ENCODE data around the gene RHOT2. TPM values are rescaled to one million over a fixed set of nuclear protein-coding genes. Genes with fewer than 3 reads are reported as not detected.

Gene RHOT2
- total and polyA plus RNA-seq, 2 experiments from 2014 or later: 129 to 163 TPM

DNA sequence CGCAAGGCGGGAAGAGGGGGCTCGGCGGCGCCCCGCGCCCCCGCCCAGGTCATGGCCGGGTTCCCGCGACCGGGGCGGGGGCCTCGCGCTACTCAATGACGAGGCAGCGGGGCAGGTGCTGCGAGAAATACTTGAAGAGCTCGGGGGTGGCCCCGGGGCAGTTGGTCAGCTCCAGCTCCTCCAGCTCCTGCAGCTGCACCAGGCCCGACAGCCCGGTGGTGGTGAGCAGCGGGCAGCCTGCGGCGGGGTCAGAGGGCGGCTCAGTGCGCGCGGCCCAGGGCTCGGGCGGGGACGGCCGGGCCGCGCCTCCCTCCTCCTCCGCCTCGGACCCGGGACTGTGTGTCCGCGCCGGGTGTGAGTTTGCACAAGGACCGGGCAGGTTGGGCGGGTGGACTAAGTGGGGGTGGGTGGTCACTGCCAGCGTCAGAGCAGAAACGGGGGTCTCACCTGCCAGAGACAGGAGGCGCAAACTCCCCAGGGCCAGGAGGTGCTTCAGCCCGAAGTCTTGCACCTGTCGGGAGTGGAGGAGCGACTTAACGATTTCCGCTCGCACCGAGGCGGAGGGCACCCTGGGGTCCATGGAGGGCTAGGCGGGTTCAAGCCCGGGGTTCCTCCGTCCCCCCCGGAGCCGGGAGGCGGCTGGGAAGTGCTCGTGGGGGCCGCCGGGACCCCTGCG is 26.4 kb downstream of the RHOT2 start:
- H3K79me2 ChIP-seq (replicated peaks; ENCODE audit: insufficient read depth): no peaks in the 10 kb centered on the region; the same call in 1 of the 2 replicates
- H3K4me1 ChIP-seq (ENCODE audit: insufficient read depth): no peaks in the 10 kb centered on the region; the same call in 1 of the 2 replicates
- Mint-ChIP-seq H3K36me3 (ENCODE audit: low read depth) (no peaks in the 10 kb centered on the region), H3K4me3 (peak overlapping the region; percentile 75), H3K27ac (no peak overlapping the region), H3K9me3 (no peaks in the 10 kb centered on the region; the same call in 1 of the 3 replicates), H3K27me3 (ENCODE audit: insufficient read depth, low read depth, poor library complexity) (peaks cover 52% of the 10 kb centered on the region), H3K4me1 (peaks cover 3% of the 10 kb centered on the region; the same call in 2 of the 3 replicates)
- H3F3A ChIP-seq (replicated peaks; ENCODE audit: low read depth): 0 out of 2 replicates have a peak, but pooled peaks cover 3% of the 10 kb centered on the region
- H3K27me3 ChIP-seq (ENCODE audit: insufficient read depth): peaks cover 74% of the 10 kb centered on the region
- H3K4me2 ChIP-seq: peak overlapping the region; percentile 85
- H4K20me1 ChIP-seq (replicated peaks; ENCODE audit: insufficient read depth): no peaks in the 10 kb centered on the region; the same call in 1 of the 2 replicates
- no peaks in the 10 kb centered on the region for H3K36me3 ChIP-seq (ENCODE audit: insufficient read depth)
- no peaks in the 10 kb centered on the region for H3K9me2 ChIP-seq (ENCODE audit: insufficient read depth)
- peak; percentile 20 for ATAC-seq
- TF ChIP-seq ZNF462 (CRISPR knock-in tag; IDR thresholded peaks at IDR 0.05) (no peak), EZH2 (IDR thresholded peaks at IDR 0.05; ENCODE audit: low read depth, unreplicated experiment) (peak; percentile 44)
- no peak overlapping the region for H3K27ac ChIP-seq (ENCODE audit: low read depth)
- peak; percentile 68 for DNase-seq (ENCODE audit: low spot score)
- no peak overlapping the region for H2AFZ ChIP-seq
- H3K4me3 ChIP-seq: peak overlapping the region; percentile 68

DNA sequence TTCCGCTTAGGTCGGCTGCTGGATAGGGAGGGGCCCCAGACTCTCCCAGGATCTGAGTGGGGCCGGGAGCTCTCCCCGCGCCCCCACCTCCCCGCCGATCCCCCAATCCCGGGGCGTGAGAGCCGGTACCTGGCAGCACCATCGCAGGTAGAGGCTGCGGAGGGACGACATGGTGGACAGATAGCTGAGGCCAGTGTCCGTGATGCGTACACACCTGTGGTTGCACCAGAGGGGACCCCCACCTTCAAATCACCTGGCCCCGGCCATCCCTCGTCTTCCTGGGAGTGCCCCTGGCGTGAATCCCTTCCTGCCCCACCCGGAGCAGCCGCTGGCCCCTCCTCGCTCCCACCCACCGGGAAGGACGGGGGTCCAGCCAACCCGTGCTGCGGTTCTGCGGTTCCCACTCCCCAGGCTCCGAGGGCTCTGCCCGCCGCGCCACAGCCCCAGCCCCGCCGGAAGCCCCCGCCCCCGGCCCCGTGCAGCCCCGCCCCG is 27.0 kb downstream of the RHOT2 start:
- Mint-ChIP-seq H3K9me3 (no peaks in the 10 kb centered on the region; the same call in 1 of the 3 replicates), H3K4me3 (peak overlapping the region; percentile 52; the same call in 2 of the 3 replicates), H3K27ac (no peak overlapping the region), H3K36me3 (ENCODE audit: low read depth) (no peaks in the 10 kb centered on the region), H3K27me3 (ENCODE audit: insufficient read depth, low read depth, poor library complexity) (peaks cover 57% of the 10 kb centered on the region), H3K4me1 (peaks cover 3% of the 10 kb centered on the region; the same call in 2 of the 3 replicates)
- Histone ChIP-seq H3K4me2 (peak overlapping the region; percentile 85), H3K27ac (ENCODE audit: low read depth) (no peak overlapping the region), H3K4me1 (ENCODE audit: insufficient read depth) (no peaks in the 10 kb centered on the region; the same call in 1 of the 2 replicates), H3K27me3 (ENCODE audit: insufficient read depth) (peaks cover 80% of the 10 kb centered on the region), H3K9me2 (ENCODE audit: insufficient read depth) (no peaks in the 10 kb centered on the region), H4K20me1 (replicated peaks; ENCODE audit: insufficient read depth) (no peaks in the 10 kb centered on the region; the same call in 1 of the 2 replicates), H3K4me3 (peak overlapping the region; percentile 68), H2AFZ (no peak overlapping the region), H3F3A (replicated peaks; ENCODE audit: low read depth) (0 out of 2 replicates have a peak, but pooled peaks cover 3% of the 10 kb centered on the region), H3K79me2 (replicated peaks; ENCODE audit: insufficient read depth) (no peaks in the 10 kb centered on the region), H3K36me3 (ENCODE audit: insufficient read depth) (no peaks in the 10 kb centered on the region)
- ATAC-seq (peak; percentile 1; the same call in 2 of the 3 replicates), DNase-seq (ENCODE audit: low spot score) (no peak)
- TF ChIP-seq CTCF (conservative IDR thresholded peaks at IDR 0.05; ENCODE audit: low read depth in 2 of 2) (no peak), EZH2phosphoT487 (IDR thresholded peaks at IDR 0.05; ENCODE audit: unreplicated experiment) (no peak)
